GM12865 (cell line): ENCODE measurements around the gene PCNT.

Experiments used
- DNase-seq: peaks from one replicate; pipeline ENCODE4 v3.0.0; 2010; ENCODE audit warnings: low read depth
- H3K4me3 ChIP-seq: 2 replicates; pipeline ENCODE4 v1.5.1; 2011; ENCODE audit warnings: mild to moderate bottlenecking, low read depth, low read length, control low read depth
- CTCF ChIP-seq: IDR thresholded peaks from 2 replicates; pipeline ENCODE4 v1.5.1; 2011; ENCODE audit warnings: low read length, control low read depth, low read depth, inconsistent platforms; ENCODE audit not compliant: insufficient read depth; ENCODE audit errors: missing control alignments

The PCNT gene

GRCh38 chr21:46492851-46493250, 168.9 kb downstream of the PCNT start:
- no peak for TF ChIP-seq CTCF
- DNase-seq, result no peak
- no peak overlapping the region for H3K4me3 ChIP-seq

DNA sequence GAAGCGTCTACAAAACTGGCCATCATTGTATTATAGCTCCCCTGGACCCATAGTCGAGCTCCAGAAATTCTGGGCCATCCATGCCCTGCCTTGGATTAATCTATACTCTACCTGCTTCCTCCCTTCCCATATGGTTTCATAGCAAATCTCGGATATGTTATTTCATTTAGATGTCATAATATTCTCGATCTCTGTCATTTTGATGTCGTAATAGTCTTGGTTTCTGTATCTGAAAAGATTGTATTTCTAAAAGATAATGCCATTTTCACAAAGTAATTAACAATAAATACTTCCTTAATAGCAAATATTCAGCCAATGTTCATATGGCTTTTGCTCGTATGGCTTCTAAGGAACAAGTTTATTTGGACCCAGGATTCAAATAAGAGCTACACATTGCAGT, 169.9 kb downstream of the PCNT start:
- DNase-seq, result no peak
- no peak overlapping the region for H3K4me3 ChIP-seq
- TF ChIP-seq CTCF, result no peak
